GM18517 (cell line): ENCODE results near the gene RAB29.

ENCODE experiments used
- ATAC-seq: cut with Tn5 transposase; IDR thresholded peaks from one replicate; pipeline ENCODE4 v1.9.1; 2021; ENCODE audit warnings: mild to moderate bottlenecking, moderate library complexity; ENCODE audit not compliant: unreplicated experiment

Gene RAB29

DNA sequence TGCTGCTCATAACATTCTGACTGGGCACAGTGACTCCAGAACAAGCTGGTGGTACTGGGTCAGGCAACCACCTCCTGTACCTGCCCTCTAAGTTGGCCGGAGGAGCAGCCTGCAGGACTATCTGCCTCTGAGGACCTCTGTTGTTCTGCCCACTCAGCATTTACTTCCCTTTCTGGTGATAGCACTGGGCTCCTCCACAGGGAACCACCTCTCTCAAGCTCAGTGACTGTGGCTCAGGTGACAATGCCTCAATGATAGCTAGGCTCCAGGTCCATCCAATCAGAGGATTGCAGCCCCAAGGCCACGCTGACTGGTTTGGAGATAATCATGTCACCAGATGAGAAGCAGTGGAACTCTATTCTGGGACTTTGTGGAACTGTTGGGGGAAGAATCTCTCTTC, 21.9 kb upstream of the RAB29 start:
- ATAC-seq: no peak

DNA sequence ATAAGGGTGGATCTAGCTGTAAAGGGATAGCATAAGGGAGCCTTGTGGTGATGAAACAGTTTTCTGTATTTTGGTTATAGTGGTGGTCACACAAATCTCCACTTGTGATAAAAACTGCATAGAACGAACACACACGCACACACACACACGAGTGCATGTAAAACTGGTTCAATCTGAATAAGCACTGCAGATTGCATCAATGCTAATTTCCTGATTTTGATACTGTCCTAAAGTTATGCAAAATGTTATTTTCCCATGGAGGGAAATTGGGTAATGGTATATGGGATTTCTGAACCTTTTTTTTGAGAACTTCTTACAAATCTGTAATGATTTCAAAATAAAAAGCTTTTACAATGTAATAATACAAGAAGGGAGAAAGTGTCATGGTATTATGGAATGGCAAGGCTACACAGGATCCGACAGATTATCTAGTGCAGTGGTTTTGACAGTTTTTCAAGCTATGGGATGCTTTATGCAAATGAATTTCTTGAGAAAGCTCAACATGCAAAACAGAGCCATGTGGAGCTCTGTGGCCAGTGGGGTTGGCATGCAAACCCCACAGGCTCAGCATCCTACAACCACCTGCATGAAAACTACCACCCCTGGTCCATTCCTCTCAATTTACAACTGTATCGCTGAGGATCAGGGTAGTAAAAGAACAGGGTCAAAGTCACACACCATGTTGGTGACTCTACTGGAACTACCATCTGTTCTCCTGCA, 18.9 kb upstream of the RAB29 start:
- ATAC-seq: no peak

DNA sequence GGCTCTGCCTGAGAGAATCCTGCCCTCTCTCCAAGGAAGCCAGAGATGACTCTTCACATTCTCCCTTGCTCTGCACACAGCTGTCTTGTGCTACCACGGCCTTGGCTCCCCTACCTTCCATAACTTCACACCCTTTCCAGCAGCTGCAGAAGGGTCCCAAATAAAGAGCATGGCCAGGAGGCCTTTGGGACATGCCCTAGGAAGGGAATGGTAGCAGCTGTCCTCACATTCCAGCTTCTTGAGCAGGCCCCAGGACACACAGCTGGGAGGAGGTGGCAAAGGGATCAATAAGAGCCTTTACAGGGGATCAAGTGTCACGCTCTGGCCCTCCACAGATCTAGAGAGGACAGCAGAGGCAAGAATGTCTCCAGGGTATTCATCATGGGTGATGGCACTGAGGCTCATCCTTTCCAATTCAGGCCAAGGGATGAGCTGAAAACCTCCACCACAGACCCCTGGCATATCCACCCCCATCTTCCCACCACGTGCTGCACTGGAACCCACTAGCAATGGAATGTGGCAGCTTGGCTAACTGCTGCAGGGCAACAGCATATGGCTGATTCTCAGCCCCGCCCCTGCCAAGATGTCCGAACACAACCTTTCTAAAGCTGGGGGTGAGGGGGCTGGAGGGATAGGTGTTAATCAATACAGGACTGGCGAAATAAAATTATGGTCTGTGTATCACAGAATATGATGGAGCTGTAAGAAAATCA, 17.8 kb upstream of the RAB29 start:
- no peak for ATAC-seq

DNA sequence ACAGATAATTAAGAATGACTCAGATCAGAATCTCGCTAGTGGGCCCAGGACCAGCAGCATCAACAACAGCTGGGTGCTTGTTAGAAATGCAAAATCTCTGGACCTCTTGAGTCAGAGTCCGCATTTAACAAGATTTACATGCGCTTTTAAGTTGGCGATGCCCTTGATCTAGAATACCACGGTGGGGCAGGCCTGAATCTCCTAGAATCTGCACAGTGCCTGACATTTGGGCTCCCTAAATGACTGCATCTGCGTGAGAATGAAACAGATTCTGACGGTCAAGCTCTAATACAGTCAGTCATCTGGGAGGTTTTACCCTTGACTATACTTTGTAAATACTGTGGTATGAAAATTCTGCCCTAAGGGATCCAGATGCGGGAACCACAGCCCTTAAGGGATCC, 17.2 kb upstream of the RAB29 start:
- ATAC-seq: no peak

DNA sequence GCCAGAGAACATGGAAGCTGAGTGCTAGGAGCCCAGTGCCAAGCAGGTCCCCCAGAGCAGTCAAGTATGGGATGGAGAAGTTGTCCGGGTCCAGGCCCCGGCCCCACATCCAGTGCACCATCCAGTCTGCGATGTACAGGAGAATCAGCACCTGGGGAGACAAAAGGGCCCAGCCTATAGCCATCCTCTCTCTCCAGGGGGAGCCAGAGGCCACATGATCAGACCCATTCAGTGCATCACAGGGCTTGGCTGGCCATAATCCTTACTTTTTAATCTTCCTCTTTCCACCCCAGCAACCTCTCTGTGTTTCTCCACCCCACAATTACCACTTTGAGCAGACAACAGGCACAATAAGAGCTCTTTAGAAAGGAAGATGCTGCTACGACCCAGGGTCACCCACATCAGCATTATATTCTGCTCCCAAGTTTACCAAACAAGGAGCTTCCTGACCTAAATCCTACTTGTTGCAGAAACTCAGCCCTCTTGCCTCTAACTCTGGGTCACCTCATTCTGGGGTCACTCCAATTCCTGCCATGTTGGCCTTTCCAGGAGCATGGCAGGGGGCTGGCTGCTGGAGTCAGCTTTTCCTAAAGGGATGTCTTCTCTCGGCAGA, 16.4 kb upstream of the RAB29 start:
- no peak for ATAC-seq

DNA sequence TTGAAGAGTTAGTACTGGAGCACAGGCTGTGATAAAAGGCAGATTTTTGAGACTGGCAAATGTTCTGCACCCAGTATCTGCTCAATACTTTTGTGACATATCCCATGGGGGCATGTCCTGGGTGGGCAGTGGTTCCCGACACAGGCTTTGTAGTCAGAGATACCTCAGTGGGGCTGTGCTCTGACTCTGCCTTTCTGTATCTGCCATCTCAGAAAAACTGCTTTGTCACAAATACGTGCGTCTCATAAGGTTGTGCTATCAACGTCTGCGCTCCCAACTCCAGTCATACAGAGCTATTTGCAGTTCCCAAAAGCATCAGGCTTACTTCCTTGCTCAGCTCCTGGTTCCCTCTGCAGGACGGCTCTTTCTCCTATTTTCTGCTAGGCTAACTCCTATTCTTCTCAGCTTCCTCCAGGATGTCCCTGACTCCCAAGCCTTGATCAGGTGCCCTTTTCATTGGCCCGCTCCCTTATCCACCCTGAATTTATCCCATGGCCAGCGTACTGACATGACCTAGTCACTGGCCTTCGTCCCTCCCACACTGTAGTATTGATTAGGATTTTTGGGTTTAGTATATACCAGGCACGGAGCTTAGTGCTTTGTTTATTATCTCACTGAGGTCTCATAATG, 12.1 kb upstream of the RAB29 start:
- no peak for ATAC-seq

DNA sequence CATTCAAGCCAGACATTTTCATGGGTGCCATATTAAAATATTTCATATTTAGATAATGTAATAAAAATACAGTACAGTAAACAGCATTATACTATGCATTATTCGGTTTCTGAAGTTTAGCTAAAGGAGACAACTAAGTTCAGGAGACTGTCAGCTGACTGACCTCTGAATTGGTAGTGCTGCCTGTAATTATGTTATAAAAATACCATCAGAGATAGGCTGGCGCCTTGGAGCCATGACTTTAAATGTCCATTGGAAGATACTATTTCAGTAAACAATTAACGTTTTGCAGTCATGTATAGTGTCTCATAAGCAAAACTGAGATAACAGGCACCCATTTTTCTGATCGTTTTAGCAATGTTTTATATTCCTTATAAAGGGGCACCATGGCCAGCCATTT, 11.3 kb upstream of the RAB29 start:
- ATAC-seq: no peak

DNA sequence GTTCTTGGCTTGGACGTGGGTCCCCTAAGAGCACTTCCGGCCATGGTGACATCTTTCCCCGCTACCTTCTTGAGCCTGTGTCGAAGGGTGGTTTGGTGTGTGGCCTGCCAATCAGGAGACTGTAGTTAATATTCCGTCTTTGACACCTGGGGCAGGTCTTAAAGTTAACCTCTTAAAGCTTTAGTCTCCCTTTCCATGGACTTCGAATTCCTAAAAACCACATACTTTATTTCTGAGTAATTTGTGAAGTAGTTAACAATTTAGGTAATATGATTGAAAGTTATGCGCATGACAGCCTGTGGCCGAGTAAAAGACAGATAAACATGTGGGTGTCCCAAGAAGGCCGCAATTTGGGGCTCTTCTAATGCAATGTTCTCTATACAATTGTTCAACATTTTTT, 10.2 kb upstream of the RAB29 start:
- ATAC-seq: no peak

DNA sequence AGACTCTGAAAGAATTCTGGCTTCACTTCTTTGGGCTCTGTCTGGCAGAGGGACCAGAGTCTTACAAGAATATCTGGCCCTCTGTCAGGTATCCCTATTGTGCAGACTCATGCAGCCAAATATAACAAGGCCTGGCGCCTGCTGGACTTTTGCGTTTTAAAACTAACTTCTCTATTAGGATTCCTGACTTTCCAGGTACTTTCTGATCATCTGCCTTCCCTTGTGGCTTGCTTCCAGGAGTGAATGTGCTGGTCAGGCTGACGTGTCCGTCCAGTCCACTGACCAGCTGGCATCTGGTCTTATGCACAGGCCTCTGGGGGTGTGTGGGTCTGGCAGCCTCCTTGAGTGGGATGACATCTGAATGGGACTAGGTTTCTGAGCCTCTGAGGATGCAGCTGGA, 8.6 kb upstream of the RAB29 start:
- ATAC-seq: no peak

DNA sequence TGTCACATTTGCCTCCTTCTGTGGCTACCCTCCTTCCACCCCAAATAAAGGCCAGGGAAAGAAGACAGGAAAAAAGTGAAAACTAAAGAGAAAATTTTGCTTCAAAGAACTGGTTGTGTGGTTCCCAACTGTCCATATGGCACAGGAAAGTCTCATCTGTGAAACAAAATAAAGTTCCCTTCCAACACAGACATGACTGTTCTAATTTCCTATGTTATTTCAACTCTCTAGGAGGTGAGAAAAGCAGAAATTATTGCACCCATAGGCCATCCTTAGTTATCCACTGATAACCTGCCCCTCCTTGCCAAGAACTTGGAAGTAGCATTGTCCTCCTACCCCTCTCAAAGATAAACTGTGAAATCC, 8.1 kb upstream of the RAB29 start:
- no peak for ATAC-seq

DNA sequence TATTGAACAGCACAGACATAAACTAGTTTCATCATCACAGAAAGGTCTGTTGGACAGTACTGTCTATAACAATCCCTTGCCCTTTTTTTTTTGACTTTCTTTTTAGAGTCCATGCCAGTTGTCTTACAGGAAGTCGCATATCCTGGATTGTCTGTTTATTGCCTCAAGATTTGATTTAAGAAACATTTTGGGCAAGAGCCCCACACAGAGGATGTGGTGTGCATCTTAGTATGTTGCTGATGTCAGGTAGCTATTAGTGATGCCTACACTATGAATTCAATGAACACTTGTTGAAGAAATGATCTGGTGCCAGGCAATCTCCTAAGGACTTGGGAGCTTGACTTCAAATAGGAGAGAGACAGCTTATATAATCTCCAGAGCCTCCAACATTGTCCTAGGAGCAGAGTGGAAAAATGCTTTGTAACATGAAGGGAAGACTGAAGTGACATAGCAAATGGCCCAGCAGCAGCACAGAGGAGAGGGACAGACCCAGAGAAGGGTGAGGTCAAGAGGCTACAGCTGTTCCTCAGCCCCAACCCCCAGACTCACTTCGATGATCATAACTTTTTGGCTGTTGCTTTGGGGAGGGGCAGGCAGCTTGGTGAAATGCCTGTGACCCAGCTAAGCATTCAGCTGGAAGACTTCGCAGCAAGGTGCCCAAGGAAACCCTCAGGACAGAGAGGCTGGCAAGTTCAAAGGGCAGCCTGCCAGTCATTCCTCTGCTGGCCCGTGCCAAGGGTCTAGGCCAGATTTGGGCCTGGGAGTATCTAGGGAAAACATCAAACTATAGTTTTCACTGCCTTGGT, 7.5 kb upstream of the RAB29 start:
- ATAC-seq: no peak

DNA sequence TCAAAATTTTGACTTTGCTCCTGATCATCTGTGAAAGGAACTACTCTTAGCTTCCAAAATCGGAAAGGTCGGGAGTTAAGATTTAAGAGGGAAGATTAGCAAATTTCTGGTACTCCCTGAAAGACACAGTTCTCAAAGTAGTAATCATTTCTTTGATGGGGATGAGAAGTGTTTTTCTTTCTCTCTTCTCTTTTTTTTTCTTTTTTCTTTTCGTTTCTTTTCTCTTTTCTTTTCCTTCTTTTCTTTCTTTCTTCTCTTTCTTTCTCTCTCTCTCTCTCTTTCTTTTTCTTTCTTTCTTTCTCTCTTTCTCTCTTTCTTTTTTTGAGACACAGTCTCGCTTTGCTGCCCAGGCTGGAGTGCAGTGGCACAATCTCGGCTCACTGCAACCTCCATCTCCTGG, 5.1 kb upstream of the RAB29 start:
- ATAC-seq: no peak

DNA sequence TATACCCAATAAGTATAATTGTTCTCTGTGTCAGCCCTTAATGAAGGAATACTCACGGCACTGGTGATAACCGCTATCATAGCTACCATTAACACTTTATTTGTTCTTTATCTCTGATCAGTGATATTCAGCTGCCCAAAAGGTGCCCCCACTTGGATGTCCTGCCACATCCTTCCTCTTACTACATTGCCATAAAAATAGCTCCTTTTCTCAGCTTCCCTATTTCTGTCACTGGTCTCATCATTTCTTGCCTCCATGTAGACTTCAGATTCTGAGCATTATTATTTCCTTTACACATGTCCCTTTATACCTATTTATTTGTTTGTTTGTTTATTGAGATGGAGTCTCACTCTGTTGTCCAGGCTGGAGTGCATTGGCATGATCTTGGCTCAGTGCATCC, 2.7 kb upstream of the RAB29 start:
- ATAC-seq: no peak

DNA sequence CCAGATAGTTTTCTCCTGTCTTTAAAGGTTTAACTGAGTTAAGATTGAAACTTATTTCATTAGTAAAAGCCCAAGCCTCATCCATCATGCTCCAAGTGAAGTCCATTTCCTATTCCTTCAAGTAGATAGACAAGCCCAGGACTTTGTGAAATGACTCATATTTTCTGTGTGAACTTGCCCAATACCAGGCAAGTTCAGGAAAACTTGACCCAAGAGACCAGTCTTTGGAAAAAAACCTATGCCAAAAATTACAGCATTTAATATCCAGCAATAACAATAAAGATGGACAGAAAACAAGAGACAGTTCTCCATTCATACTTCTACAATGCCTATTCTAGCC, 405 bp upstream of the RAB29 start:
- no peak for ATAC-seq

DNA sequence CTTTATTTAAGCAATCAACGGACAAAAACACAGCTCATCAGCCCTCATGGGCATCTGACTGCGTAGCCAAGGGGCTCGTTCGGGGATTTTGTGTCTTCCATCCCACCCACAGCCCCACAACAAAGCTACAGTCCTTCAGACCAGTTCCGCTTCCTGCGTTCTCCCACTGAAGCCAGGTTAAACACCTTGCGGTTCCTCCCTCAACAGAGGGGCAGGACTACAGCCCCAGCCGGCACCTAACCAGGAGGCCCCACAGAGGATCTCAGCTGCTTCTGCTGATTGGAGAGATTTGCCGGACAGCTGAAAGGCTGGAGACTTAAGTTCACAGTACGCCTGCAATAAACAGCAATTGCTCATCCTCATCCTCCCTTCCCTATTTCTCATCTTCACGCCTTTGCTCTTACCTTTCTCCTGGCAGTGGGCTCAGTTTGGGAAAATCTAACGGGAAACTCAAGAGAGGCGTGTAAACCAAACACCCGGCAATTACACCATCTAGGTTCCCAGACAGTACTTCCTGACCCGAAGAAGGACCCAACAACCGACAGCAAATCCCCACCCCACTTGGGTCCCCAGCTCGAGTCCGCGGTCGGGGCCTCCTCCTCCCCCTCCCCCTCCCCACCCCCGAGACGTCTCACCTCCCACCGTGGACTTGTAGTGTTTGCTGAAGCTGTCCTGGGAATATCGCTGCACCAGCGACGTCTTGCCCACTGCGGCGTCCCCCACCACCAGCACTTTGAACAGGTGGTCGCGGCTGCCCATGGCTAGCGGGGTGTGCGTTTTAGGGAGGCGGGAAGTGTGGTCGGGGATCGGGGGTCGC, 876 bp downstream of the RAB29 start:
- no peak for ATAC-seq

DNA sequence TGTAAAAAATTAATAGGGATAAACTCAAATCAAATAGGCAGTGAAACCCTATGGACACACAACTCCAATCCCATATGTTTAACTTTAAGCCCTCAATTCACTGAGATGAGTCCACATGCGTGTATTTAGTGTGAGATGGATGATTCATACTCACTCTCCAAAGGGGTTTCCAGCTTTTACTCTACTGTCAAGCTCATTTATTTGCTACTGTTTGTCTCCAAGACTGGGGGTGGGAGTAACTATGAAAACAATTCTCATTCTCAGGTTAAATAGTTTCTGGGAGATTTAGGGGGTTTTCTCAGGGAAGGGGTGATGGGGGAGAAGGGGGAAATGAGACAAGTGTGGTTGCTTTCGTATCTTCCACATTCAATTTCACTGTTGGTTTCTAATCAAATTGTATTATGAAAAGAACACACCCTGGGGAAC, 2.7 kb downstream of the RAB29 start:
- no peak for ATAC-seq

DNA sequence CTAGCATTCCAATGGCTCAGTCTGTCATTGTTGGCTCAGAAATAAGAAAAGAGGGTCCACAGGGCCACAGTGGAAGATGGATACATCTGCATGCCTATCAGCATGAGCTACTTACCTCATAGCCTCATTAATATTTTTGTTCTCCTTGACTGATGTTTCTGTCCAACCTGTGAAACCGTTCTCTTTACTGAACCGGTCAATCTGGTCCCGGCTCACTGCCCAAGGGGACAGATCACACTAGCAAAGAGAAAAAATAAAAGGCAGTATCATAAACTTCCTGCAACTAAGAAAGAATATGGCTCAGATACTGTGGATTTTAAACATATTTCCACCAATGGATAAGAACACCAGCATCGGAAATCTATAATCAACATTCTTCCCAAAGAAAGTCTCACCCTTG, 4.7 kb downstream of the RAB29 start:
- ATAC-seq: no peak

DNA sequence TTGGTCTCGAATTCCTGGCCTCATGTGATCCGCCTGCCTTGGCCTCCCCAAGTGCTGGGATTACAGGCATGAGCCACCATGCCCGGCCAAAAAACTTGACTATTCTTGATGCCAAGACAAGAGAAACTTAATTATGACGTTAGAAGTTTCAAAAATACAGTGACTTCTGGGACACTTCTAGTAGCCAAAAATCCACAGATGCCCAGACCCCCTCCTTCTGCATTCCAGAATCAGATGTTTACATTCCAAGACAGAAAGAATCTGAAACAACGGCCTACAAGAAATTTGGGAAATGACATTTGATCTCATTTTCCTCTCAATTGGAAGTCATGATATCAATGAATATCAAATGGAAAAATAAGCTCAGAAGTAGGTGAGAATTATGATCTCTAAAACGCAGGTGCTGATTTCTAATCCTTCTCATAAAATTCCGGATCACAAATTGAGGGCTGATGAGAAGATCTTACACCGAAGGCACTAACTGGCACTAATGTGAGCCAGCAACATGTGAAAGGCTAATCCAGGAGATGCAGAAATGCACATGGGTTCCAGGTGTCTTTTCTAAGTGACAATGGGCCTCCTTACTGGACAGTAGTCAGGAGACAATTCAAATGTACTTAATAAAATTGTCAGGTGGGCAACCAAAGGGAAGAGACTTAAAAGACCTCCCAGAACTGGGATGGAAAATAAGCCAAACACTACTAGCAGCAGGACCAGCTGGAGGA, 5.5 kb downstream of the RAB29 start:
- no peak for ATAC-seq

DNA sequence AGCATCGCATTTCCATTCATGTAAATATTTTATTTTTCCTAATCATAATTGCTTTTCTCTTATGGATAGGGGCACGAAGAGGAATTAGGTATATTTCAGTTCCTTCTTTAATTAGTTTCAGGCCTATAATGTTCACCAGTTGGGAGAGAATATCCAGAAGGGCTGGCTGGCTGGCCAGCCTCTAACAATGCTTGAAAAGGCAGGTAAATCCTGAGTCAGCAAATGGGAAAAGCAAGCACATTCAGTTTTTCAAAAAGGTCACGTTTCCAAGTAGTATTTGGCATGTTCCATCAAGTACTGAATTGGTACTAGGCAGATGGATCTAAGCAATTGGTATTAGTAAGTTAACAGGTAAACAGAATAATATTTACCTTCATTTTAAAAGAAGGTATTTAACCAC, 8.0 kb downstream of the RAB29 start:
- ATAC-seq: no peak

DNA sequence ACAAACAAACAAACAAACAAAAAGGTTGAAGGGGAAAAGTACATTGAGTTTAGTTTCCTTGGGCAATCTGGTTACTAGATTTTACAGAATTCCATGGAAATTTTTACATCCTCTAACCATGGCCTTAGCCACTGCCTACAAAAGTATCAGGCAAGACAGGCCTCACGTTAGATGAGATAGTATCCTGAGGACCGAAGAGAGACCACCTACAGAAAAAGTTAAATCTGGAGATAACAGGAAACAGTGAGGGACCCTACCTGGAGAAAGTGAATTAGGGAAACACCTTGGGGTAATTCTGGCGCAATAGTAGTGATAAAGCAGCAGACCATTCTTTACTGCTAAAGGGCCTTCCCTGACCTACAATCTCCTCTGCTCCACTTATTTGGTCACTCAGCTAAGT, 8.7 kb downstream of the RAB29 start:
- ATAC-seq: no peak
